Glomerular endothelial cell (primary cell): ENCODE data around the gene NIN. TPM values are rescaled to one million over a fixed set of nuclear protein-coding genes. Genes with fewer than 3 reads are reported as not detected.

Experiments
- DNase-seq: peaks from one replicate; pipeline ENCODE4 v3.0.0-alpha.2; 2011; ENCODE audit warnings: low read depth, low spot score; ENCODE audit errors: extremely low read depth
- total RNA-seq: library from RNA; depleted of rRNA; stranded (reverse); fragments of >200 nt; gene quantifications from 2 replicates; pipeline ENCODE4 v1.2.3, GENCODE V29; 2015

The NIN gene
- 35.7 and 51.5 TPM in 2 replicates for total RNA-seq

GRCh38 chr14:50830932-50831725 is at the start of gene NIN:
Gene NIN (minus strand): TSS chr14:50831162. CDS start chr14:50822056, 9,106 bp downstream.
- DNase-seq = no peak

GRCh38 chr14:50875359-50876070 is 44.6 kb upstream of the NIN start:
- no peak for DNase-seq

- DNase-seq = no peak
These were observed 43.8 kb upstream of the NIN start for GRCh38 chr14:50874757-50875156.

- no peak for DNase-seq
These were observed 41.2 kb upstream of the NIN start, which contains the start of gene ABHD12B for GRCh38 chr14:50871914-50872732. Gene ABHD12B (plus strand): TSS chr14:50872053. CDS start chr14:50872175, 122 bp downstream.

GRCh38 chr14:50871228-50871627 is 40.3 kb upstream of the NIN start:
- DNase-seq = no peak

- DNase-seq = no peak
These were observed 34.6 kb upstream of the NIN start for GRCh38 chr14:50865391-50866076.

- DNase-seq = no peak
These were observed 34.0 kb upstream of the NIN start for GRCh38 chr14:50864946-50865345.

- DNase-seq = no peak
These were observed 33.3 kb upstream of the NIN start for GRCh38 chr14:50864237-50864636.

GRCh38 chr14:50862036-50862570 is 31.1 kb upstream of the NIN start:
- DNase-seq = no peak

GRCh38 chr14:50860478-50861086 is 29.6 kb upstream of the NIN start:
- peak; percentile 72 for DNase-seq

- DNase-seq = no peak
These were observed 28.3 kb upstream of the NIN start for GRCh38 chr14:50859296-50859624.

GRCh38 chr14:50856660-50857059 is 25.7 kb upstream of the NIN start:
- DNase-seq = no peak

GRCh38 chr14:50855558-50855957 is 24.6 kb upstream of the NIN start:
- DNase-seq = no peak

- DNase-seq = no peak
These were observed 23.6 kb upstream of the NIN start for GRCh38 chr14:50854521-50854920.

GRCh38 chr14:50853891-50854290 is 22.9 kb upstream of the NIN start:
- no peak for DNase-seq

GRCh38 chr14:50846226-50846880 is 15.4 kb upstream of the NIN start:
- DNase-seq = no peak

GRCh38 chr14:50845166-50845565 is 14.2 kb upstream of the NIN start:
- DNase-seq = no peak

GRCh38 chr14:50844391-50844790 is 13.4 kb upstream of the NIN start:
- DNase-seq = no peak

- DNase-seq = no peak
These were observed 8.7 kb upstream of the NIN start for GRCh38 chr14:50839691-50840090.

GRCh38 chr14:50839048-50839447 is 8.1 kb upstream of the NIN start:
- no peak for DNase-seq
